Caco-2 (cell line): ENCODE measurements around the gene FUT9. TPM values are rescaled to one million over a fixed set of nuclear protein-coding genes. Genes with fewer than 3 reads are reported as not detected.
A peak's percentile ranks its signal among the peaks of the same experiment; 100 is the strongest.

Experiments used
- BruUV-seq: library from RNA; stranded (reverse); fragments of 400-500 nt; replicated peaks from 2 replicates; lab custom pipeline; 2021; lab: Mats Ljungman, UMichigan
- CTCF ChIA-PET: fragments of 300-600 bp; sonication (Branson Sonifier 250); formaldehyde crosslinking; loops from one replicate; lab custom pipeline; 2022; ENCODE audit warnings: antibody characterized with exemption; lab: Charles Lee
- POLR2A ChIA-PET: fragments of 300-600 bp; sonication (Branson Sonifier 250); formaldehyde crosslinking; loops from one replicate; lab custom pipeline; 2022; ENCODE audit warnings: antibody characterized with exemption; lab: Charles Lee
- DNase-seq, 2 experiments: peaks; one replicate each; pipeline versions ENCODE4 v3.0.0 to v3.0.0-alpha.2; 2020 to 2022
- H3K27me3 ChIP-seq: replicated peaks from 2 replicates; pipeline ENCODE4 v1.6.0; 2011; ENCODE audit warnings: low read length; ENCODE audit not compliant: control insufficient read depth, insufficient read depth
- H3K36me3 ChIP-seq: 2 replicates; pipeline ENCODE4 v1.5.1; 2011; ENCODE audit warnings: low read length; ENCODE audit not compliant: control insufficient read depth, insufficient read depth
- H3K4me1 ChIP-seq: fragments of 250-450 bp; sonication (Bioruptor Pico); 2 replicates; pipeline ENCODE4 v1.5.1; 2020; ENCODE audit warnings: mild to moderate bottlenecking
- H3K4me3 ChIP-seq: 2 replicates; pipeline ENCODE4 v1.5.1; 2011; ENCODE audit warnings: low read depth, mild to moderate bottlenecking, control low read depth, low read length
- H3K9me3 ChIP-seq: fragments of 250-450 bp; sonication (Bioruptor Pico); 2 replicates; pipeline ENCODE4 v1.5.1; 2020; ENCODE audit warnings: mild to moderate bottlenecking, moderate library complexity
- H3K27ac Mint-ChIP-seq: one replicate; pipeline ENCODE4 v1.8.0; 2022; ENCODE audit warnings: mixed read lengths; ENCODE audit not compliant: unreplicated experiment
- H3K27me3 Mint-ChIP-seq: one replicate; pipeline ENCODE4 v1.8.0; 2022; ENCODE audit warnings: mixed read lengths; ENCODE audit not compliant: insufficient read depth, unreplicated experiment
- H3K36me3 Mint-ChIP-seq: one replicate; pipeline ENCODE4 v1.8.0; 2022; ENCODE audit warnings: mild to moderate bottlenecking, mixed read lengths; ENCODE audit not compliant: insufficient read depth, unreplicated experiment
- H3K4me1 Mint-ChIP-seq: one replicate; pipeline ENCODE4 v1.8.0; 2022; ENCODE audit warnings: low read depth, mixed read lengths; ENCODE audit not compliant: unreplicated experiment
- H3K4me3 Mint-ChIP-seq: one replicate; pipeline ENCODE4 v1.8.0; 2022; ENCODE audit warnings: mild to moderate bottlenecking, moderate library complexity, mixed read lengths; ENCODE audit not compliant: unreplicated experiment
- H3K9me3 Mint-ChIP-seq: one replicate; pipeline ENCODE4 v1.8.0; 2022; ENCODE audit warnings: mixed read lengths; ENCODE audit not compliant: unreplicated experiment
- intact Hi-C: fragments of 100-400 bp; cut with micrococcal nuclease; formaldehyde crosslinking; loops from one replicate; pipeline ENCODE4 v1.10.0; 2022; ENCODE audit not compliant: unreplicated experiment
- total RNA-seq: library from RNA; stranded (reverse); gene quantifications from 2 replicates; pipeline ENCODE4 v1.2.3, GENCODE V29; 2022
- TF ChIP-seq, protein P1 (sequence below), 2 experiments: fragments of 200-600 bp in 1 of 2; IDR thresholded peaks; 1 replicate in 1 of 2; 2 replicates in 1 of 2; pipeline versions ENCODE4 v1.5.1 to v1.8.0; 2011 to 2022; ENCODE audit warnings: antibody characterized with exemption in 1 of 2, control low read depth in 1 of 2, inconsistent platforms in 1 of 2, low read depth in 1 of 2, low read length in 1 of 2, mild to moderate bottlenecking in 1 of 2, moderate library complexity in 1 of 2; ENCODE audit not compliant: insufficient read depth in 1 of 2, severe bottlenecking in 1 of 2, unreplicated experiment in 1 of 2

Gene FUT9
- total RNA-seq, 1 experiment from 2014 or later, result 0.11 TPM

DNA sequence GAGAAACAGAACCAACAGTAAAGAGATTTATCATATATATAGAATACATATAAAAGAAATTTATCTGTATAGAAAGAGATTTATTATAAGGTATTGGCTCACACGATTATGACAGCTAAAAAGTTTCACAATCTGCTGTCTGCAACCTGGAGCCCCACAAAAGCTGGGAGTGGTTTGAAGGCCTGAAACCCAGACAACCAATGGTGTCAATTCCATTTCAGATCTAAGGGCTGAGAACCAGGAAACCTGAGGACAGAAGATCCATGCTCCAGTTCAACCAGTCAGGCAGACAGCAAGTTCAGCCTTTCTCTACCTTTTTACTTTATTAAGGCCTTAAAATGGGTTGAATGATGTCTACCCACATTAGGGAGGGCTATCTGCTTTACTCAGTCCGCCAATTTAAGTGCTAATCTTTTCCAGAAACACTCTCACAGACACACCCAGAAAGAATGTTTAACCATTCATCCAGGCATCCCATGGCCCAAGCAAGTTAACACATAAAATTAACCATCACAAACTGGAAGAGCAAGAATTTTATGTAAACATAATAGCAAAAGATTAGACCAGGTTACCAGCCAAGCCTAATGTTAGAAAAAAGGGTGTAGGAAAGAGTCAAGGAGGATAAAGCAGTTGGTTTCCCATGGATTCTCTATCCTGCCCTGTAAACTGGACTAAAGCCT, 170.9 kb downstream of the FUT9 start:
- H3K4me3 Mint-ChIP-seq, result no peak overlapping the region

DNA sequence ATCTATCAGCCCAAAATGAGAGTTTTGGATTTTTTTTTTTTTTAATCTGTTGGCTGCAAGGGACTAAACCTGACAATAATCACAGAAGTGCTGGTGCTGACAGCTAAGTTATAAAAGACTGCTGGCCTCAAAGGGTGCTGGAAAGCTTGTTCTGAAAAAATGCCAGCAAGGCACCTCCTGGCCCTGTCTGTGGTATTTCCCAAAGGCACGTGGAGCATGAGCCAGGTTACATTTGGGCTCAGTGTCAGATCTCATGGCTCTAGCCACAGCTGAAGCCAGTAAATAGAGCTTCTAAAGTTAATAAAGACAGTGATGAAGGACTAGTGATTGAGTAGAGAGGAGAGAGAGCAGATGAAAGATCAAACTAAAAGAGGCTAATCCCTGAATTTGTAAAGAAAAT, 178.9 kb downstream of the FUT9 start:
- POLR2A ChIA-PET, result no interaction called here
- TF ChIP-seq, protein P1, sequence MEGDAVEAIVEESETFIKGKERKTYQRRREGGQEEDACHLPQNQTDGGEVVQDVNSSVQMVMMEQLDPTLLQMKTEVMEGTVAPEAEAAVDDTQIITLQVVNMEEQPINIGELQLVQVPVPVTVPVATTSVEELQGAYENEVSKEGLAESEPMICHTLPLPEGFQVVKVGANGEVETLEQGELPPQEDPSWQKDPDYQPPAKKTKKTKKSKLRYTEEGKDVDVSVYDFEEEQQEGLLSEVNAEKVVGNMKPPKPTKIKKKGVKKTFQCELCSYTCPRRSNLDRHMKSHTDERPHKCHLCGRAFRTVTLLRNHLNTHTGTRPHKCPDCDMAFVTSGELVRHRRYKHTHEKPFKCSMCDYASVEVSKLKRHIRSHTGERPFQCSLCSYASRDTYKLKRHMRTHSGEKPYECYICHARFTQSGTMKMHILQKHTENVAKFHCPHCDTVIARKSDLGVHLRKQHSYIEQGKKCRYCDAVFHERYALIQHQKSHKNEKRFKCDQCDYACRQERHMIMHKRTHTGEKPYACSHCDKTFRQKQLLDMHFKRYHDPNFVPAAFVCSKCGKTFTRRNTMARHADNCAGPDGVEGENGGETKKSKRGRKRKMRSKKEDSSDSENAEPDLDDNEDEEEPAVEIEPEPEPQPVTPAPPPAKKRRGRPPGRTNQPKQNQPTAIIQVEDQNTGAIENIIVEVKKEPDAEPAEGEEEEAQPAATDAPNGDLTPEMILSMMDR (IDR thresholded peaks at IDR 0.05; ENCODE audit: insufficient read depth in 1 of 2, low read depth in 1 of 2, low read length in 1 of 2, severe bottlenecking in 1 of 2, unreplicated experiment in 1 of 2), result no peak
- Mint-ChIP-seq H3K9me3 (peaks cover 32% of the 10 kb centered on the region), H3K36me3 (peaks cover 10% of the 10 kb centered on the region), H3K27me3 (no peaks in the 10 kb centered on the region), H3K4me1 (peaks cover 20% of the 10 kb centered on the region), H3K4me3 (no peak overlapping the region), H3K27ac (peak overlapping the region; percentile 60)
- Histone ChIP-seq H3K27me3 (no peaks in the 10 kb centered on the region), H3K36me3 (no peaks in the 10 kb centered on the region), H3K9me3 (no peaks in the 10 kb centered on the region), H3K4me3 (no peak overlapping the region), H3K4me1 (peaks cover 18% of the 10 kb centered on the region)
- intact Hi-C loops, result no loop called here
- no peak for DNase-seq
- CTCF ChIA-PET, result no interaction called here
- BruUV-seq, result no TSS peak

More for the DNA sequence above, 170.9 kb downstream of the FUT9 start:
- peaks cover 16% of the 10 kb centered on the region for H3K4me1 ChIP-seq
- no peaks in the 10 kb centered on the region for H3K27me3 Mint-ChIP-seq
- no peaks in the 10 kb centered on the region for H3K36me3 ChIP-seq
- peak overlapping the region; percentile 72 for H3K27ac Mint-ChIP-seq
- H3K9me3 ChIP-seq, result no peaks in the 10 kb centered on the region
- H3K4me1 Mint-ChIP-seq, result peaks cover 25% of the 10 kb centered on the region
- peaks cover 44% of the 10 kb centered on the region for H3K9me3 Mint-ChIP-seq
- TF ChIP-seq, protein P1 (IDR thresholded peaks at IDR 0.05; ENCODE audit: insufficient read depth in 1 of 2, low read depth in 1 of 2, low read length in 1 of 2, severe bottlenecking in 1 of 2, unreplicated experiment in 1 of 2), result no peak
- intact Hi-C loops, result no loop called here
- peak in 1 of 2 experiments; percentile 2 for DNase-seq
- POLR2A ChIA-PET, result no interaction called here
- no TSS peak for BruUV-seq
- no peak overlapping the region for H3K4me3 ChIP-seq
- peaks cover 4% of the 10 kb centered on the region for H3K36me3 Mint-ChIP-seq
- no peaks in the 10 kb centered on the region for H3K27me3 ChIP-seq
- CTCF ChIA-PET, result no interaction called here

DNA sequence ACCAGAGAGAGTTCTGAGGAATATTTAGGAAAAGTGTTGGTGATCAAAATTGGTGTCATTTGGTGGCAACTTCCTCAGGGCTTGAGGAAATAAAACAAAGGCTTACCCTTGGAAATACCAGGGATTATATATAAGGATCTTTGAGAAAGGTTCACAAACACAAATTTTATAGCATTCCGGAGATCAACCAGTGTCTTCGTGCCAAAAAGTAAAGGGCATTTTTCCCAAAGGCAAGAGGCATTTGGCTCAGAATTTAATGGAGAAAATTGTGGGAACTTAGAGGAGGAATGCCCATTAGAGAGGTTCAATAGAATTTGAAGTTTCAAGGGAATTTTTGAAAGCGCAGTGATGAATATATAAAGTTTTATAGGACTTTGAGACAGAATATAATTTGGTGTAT, 179.5 kb downstream of the FUT9 start:
- peak overlapping the region; percentile 60 for H3K27ac Mint-ChIP-seq
- intact Hi-C loops, result no loop called here
- H3K36me3 Mint-ChIP-seq, result peaks cover 10% of the 10 kb centered on the region

More for the DNA sequence above, 179.5 kb downstream of the FUT9 start:
- Histone ChIP-seq H3K27me3 (no peaks in the 10 kb centered on the region), H3K36me3 (no peaks in the 10 kb centered on the region), H3K9me3 (no peaks in the 10 kb centered on the region), H3K4me1 (peaks cover 18% of the 10 kb centered on the region), H3K4me3 (no peak overlapping the region)
- TF ChIP-seq, protein P1 (IDR thresholded peaks at IDR 0.05; ENCODE audit: insufficient read depth in 1 of 2, low read depth in 1 of 2, low read length in 1 of 2, severe bottlenecking in 1 of 2, unreplicated experiment in 1 of 2), result no peak
- peaks cover 30% of the 10 kb centered on the region for H3K9me3 Mint-ChIP-seq
- DNase-seq, result no peak
- peaks cover 20% of the 10 kb centered on the region for H3K4me1 Mint-ChIP-seq
- H3K4me3 Mint-ChIP-seq, result no peak overlapping the region
- POLR2A ChIA-PET, result no interaction called here
- CTCF ChIA-PET, result no interaction called here
- BruUV-seq, result no TSS peak
- H3K27me3 Mint-ChIP-seq, result no peaks in the 10 kb centered on the region
